Activated CD4-positive, alpha-beta T cell treated with anti-CD3 and anti-CD28 coated beads, Interleukin-2, amount 50 U/mL, for 16 hours (primary cell): Measurements from ENCODE around the gene GAB3.
A peak's percentile ranks its signal among the peaks of the same experiment; 100 is the strongest.
"Not testable (repeated sequence)": the region's sequence is repeated elsewhere in the genome, so short reads cannot be mapped to it uniquely, and the experiment has no call there.

Experiments used
- DNase-seq: peaks from one replicate; pipeline ENCODE4 v3.0.0-alpha.2; 2020

The GAB3 gene

DNA sequence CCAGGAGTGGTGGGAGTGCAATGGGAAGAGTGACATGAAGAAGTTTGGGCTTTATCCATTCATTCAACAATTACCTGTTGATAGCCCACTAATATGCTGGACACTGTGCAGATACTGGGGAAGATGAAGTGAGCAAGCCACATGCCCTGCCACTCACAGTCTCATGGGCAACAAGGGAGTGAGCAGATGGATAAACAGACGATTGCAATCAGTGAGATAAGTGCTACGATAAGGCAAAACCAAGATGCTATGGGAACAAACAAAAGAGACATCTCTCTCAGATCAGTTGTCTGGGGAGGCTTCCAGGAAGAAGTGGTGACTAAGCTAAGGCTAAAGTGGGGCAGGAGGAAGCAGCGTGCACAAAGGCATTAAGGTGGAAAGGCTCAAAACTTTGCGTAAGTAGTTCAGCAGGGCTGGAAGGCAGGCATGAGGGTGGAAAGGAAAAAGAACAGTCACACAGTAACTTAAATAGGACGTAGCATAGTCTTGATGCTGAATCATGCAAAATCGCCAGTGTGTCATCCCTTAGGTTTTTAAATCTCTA lies 31.7 kb downstream of the GAB3 start:
- DNase-seq, result peak; percentile 82

DNA sequence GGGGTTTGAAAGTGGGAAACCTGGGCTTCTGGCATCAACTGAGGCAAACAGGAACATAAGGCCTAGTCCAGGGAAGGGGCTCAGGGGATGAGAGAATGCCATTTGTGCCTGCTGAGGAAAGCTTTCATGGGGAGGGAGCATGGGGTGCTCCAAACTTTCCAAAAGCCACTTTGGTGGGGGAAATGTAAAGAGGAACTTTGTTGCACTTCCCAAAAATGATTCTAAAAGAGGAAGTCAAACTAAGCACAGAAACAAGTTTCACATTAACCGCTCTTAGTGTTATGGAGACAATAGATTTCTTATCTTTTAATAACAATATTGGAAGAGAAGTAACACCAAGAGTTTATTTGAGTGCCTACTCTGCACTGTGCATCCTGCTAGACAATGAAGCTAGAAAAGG lies 32.3 kb downstream of the GAB3 start:
- DNase-seq, result no peak

DNA sequence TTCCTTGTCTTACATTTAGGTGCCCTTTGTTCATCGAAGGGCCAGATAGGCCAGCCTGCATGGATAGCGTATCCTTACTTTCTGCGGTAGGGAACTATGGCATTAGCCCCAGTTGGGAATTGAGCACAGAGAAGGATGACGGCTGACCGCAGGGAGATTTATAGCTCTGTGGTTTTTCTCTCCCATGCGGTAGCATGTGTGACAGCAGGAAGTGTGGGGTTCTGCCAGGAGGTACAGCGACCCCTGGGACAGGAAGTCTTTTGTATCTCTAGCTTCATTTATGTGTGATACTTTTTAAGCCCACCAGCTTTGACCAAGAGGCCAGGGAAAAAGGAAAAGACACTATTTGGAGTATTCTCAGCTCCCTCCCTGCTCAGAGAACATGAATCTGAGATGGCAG lies 33.1 kb downstream of the GAB3 start:
- DNase-seq, result no peak

DNA sequence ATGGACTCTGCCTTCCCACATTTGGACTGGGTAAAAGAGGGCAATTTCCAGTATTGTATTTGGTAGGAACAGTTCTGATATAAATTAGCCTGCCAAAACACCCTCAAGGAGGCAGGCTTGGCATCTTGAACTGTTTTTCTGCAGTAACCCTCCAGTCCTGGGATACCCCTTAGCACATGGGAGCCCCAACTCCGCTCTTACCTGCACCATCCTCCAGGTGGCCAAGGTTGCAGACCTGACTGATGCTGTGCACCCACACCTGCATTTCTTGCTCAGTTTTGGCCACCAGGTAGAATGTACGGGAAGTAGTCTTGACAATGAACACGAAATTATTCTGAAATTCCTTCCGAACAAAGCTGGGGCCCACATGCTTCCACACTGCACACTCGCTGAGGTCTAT lies 35.1 kb downstream of the GAB3 start:
- no peak for DNase-seq

DNA sequence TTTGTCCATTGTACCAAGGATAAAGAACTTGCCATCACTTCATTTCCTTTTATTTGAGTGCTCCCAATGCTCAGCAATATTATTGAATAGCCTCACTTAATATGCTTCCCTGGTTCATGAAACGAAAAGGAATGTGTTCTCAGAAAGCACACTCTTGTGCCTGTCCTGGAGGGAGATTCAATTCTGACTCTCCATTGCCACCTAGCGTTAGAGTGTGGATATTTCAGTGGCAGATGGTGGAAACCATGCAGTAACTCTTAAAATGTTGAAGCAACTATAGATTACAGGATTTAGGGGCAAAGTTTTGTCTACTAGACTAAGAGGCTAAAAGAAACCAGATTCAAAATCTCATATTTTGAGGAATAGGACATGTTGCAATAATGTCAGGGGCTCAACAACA lies 36.0 kb downstream of the GAB3 start:
- peak; percentile 74 for DNase-seq

DNA sequence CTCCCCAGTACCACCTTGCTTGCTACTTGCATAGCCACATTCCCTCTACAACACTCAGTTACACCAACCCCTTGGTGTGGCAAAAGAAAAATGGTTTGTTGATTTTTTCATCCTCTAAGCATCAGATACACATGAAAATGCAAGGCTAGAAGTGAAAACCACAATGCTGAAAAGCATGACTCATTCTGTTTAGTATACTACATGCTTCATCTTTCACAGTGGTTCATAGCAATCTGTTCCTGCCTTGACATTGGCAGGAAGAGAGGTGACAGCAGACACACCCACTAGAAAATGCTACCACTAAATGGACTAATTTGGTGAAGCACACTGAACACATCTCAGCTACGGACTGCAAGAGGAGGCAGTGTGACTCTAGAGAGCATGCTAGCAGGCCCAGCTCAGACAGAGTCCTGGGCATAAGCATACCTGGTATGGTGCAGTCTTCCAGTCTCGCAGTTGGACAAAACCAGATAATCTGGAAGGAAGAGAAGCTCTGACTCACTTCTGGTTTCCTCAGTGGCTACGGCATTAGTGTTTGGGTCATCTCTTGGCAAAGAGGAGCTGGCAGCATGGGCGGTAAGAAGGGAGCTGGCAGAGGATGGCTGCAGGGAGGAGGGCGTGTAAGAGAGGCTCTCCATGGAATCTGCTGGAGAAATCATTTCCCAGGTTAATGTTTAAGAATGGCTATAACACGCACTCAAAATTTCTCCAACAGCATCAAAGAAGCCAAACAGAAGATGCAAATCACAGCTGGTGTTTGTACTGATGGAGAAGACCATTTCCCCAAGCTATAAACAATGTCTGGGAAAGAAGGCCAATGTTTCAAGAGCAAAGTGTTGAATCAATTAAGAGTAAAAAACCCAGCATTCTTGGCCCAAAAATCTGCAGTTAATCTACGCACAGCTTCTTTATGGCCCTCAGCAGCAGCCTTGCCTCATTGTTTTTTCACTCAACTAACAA lies 37.8 kb downstream of the GAB3 start:
- DNase-seq, result peak; percentile 84

DNA sequence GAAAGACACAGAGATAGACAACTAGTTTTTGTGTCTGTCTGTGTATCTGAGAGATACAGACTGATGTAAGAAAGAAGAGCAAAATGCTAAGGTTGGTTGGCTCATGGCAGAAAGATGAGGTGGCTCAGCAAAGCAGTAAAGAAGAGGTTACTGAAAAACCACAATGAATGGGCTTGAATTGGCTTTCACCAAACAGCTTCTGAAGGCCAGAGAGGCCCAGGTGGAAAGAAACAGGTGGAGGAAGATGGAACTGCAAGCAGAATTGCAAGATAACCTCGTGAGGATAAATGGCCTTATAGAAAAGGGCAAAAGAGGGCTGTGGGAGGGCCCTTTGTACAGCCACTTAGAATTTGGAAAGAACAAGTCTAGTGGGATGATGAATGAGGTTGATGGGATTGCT lies 39.6 kb downstream of the GAB3 start:
- DNase-seq, result no peak

DNA sequence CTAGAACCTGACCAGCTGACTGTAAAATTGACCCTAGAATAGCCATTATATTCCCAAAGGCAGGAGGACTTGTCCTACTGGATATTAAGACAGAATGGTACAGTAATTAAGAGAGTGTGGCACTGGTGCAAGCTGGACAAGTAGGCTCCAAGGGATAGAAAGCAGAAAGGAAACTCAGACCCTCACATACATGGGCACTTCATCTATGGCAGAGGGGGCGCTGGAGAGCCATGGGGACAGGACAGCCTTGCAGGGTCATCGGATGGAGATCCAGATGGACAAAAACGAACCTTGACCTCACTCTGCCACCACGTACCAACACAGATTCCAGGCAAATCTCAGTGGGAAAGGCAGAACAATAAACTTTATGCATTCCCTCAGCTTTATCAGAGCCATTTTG lies 40.6 kb downstream of the GAB3 start:
- no peak for DNase-seq

DNA sequence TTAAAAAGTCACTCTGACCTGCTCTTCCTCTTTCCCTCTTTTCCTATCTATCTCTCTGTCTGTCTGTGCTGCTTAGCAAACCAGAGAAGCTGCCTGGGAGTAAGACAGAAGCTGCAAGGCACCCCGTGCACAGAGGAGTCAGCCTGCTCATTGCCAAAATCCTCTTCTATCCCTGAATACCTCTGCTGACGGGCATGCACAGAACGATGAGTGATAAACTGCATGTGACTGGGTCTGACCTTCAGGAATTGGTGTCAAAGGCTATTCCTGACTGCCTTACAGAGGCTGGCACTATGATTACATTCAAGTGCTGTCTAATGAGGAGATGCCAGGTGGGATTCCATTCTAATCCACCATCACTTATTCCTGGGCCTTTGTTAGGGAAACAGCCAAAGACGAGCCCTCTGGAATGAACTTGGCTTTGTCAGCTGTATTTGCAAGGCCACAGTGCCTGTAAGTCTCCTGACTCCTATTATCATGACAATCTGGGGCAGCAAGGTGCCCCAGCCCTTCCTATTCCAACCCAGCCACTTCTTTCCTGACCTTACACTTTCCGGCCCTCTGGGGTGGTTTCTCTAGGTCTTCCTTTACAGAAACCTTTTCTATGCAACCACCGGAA lies 52.1 kb downstream of the GAB3 start:
- DNase-seq, result no peak

DNA sequence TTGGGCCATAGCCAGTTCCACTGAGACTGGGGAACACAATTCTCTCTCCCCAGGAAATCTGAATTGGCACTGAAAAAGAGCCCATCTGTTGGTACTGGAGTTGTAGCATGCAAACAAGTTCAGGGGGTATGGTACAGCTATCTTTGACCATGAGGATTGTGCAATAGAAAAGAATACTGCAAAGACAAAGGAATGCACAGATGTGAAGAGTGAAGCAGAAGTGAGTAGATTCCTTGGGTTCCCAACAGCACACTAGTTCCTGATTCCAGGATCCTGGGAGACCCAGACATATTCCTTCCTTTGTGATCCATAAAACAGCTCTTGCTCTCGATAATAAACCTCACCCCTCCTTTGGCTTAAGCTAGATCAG lies 54.2 kb downstream of the GAB3 start:
- DNase-seq, result no peak

DNA sequence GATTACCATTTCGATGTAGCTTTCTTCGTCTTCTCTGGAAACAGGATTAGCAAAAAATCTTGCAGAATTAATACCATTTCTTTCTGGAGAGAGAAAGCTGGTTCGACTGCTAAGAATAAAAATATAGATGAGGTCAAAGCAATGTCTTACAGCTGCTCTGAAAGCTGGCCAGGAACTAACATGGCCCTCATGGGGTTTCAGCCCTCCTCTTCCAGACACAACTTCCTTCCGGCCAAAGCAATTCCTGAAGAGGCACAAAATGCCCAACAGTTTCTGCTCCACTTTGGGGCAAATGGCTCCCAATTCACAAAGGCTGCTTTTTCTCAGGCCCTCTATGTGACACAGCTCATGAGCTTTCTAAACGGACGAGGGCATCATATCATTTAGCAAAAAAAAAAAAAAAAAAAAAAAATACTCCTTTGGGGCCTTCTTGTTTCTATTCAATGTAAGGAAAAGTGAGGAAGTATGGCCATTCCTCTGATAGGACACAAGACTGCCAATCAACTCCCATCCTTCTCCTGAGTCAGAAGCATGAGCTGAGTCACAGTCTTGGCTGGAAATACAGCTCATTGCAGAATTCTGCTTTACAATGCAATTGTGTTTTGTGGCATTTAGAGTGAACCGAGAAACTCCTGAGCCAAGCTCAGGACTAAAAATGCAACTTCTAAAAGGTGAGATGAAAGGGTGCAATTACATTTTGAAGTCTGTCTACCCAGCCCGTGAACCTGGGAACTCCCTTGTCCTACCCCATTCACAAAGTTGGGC lies 54.8 kb downstream of the GAB3 start:
- peak; percentile 30 for DNase-seq

DNA sequence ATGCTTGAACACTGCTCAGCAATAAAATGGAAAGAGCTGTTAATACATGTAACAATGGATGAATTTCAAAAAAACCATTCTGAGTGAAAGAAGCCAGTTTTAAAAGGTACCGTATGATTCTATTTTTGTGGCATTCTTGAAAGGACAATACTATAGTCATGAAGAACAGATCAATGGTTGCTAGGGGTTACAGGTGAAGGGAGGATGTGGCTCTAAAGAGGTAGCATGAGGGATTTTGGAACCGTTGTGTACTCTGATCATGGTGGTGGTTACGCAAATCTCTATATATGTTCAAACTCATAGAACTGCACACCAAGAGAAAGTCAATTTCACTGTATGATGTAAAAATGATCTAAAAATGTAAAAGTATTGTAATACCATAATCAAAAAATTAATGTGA lies 57.5 kb downstream of the GAB3 start:
- no peak for DNase-seq

DNA sequence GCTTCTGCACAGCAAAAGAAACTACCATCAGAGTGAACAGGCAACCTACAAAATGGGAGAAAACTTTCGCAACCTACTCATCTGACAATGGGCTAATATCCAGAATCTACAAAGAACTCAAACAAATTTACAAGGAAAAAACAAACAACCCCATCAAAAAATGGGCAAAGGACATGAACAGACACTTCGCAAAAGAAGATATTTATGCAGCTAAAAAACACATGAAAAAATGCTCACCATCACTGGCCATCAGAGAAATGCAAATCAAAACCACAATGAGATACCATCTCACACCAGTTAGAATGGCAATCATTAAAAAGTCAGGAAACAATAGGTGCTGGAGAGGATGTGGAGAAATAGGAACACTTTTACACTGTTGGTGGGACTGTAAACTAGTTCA lies 60.4 kb downstream of the GAB3 start:
- DNase-seq, result not testable (repeated sequence)

DNA sequence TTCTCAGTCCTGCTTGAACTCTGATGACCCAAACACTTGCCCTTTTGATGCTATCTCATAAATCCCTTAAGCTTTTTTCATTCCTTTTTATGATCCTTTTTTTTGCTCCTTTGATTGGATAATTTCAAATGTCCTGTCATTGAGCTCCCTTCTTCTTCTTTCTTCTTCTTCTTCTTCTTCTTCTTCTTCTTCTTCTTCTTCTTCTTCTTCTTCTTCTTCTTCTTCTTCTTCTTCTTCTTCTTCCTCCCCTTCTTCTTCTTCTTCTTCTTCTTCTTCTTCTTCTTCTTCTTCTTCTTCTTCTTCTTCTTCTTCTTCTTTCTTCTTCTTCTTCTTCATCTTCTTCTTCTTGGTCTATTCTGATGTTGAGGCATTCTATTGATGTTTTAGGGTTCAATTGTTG lies 78.8 kb downstream of the GAB3 start:
- DNase-seq, result not testable (repeated sequence)

DNA sequence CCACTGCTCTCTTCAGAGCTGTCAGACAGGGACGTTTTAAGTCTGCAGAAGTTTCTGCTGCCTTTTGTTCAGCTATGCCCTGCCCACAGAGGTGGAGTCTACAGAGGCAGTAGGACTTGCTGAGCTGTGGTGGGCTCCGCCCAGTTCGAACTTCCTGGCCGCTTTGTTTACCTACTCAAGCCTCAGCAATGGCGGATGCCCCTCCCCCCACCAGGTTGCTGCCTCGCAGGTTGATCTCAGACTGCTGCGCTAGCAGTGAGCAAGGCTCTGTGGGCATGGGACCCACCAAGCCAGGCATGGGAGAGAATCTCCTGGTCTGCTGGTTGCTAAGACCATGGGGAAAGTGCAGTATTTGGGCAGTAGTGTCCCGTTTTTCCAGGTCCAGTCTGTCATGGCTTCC lies 80.0 kb downstream of the GAB3 start:
- DNase-seq, result not testable (repeated sequence)

DNA sequence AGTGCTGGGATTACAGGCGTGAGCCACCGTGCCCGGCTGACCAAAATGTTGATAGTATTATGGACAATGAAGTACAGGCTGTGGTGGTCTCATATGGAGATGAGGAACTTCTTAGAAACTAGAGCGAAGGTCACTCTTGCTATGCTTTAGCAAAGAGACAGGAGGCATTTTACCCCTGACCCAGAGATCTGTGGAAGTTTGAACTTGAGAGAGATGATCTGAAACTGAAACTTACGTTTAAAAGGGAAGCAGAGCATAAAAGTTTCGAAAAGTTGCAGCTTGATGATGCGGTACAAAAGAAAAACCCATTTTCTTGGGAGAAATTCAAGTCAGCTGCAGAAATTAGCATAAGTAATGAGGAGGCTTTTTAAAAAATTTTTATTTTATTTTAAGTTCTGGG lies 89.0 kb downstream of the GAB3 start:
- no peak for DNase-seq

DNA sequence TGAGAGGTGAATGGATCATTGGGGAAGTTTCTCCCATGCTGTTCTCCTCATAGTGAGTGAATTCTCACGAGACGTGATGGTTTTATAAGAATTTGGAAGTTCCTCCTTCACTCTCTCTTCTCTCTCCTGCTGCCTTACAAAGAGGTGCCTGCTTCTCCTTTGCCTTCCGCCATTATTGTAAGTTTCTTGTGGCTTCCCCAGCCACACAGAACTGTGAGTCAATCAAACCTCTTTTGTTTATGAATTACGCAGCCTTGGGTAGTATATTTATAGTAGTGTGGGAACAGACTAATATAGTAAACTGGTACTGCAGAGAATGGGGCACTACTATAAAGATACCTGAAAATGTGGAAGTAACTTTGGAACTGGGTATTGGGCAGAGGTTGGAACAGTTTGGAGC lies 89.7 kb downstream of the GAB3 start:
- no peak for DNase-seq

DNA sequence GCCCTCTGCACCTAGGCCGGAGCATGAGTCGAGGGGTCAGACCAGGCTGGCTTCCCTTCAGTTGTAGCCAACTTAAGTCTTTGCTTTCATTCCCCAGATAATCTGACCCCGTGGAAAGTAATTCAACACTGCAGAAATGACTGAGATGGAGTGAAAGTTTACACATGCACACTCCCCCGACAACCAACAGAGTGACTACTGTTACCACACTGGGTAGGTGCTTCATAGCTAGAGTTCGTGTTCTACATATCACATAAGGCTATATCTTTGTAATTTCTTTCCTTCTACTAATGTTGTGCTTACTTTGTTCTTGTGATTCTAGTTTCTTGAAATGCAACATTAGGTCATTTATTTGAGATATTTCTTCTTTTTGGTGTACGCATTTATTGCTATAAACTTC lies 90.3 kb downstream of the GAB3 start:
- no peak for DNase-seq

DNA sequence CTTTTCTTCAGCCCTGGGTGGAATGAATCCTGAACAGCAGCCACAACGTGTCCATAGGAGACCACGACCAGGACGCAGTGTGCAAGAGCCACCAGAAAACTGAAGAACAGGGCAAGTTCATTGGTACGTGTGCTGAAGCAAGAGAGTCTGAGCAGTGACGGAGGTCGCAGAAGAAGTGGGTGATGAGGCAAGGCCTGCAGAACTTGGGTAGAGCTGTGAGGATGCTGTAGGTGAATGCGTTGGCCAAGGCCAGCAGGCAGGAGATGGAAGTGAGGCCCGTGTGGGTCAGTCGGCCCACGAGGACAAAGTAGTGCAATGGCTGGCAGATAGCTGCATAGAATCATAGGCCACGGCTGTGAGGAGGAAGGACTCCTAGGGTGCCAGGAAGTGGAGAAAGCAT lies 91.9 kb downstream of the GAB3 start:
- no peak for DNase-seq

DNA sequence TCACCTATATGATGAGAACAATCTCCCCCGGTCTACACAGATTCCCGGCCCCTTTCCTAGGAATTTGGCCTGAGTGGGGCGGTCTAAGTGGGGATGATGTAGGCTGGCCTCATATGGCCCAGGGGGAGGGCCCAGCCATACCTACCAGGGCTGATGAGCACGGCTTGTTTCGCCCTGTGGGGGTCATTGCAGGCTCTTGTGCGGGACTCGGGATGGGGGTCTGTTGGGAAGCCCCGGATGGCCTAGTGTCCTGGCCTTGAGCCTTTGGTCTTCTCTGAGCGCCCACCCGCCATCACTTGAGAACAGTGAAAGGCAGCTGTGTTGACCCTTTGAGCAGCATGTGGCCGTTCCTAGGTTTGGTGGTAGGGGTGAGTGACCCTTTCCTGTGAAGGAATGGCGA lies 92.7 kb downstream of the GAB3 start:
- no peak for DNase-seq

DNA sequence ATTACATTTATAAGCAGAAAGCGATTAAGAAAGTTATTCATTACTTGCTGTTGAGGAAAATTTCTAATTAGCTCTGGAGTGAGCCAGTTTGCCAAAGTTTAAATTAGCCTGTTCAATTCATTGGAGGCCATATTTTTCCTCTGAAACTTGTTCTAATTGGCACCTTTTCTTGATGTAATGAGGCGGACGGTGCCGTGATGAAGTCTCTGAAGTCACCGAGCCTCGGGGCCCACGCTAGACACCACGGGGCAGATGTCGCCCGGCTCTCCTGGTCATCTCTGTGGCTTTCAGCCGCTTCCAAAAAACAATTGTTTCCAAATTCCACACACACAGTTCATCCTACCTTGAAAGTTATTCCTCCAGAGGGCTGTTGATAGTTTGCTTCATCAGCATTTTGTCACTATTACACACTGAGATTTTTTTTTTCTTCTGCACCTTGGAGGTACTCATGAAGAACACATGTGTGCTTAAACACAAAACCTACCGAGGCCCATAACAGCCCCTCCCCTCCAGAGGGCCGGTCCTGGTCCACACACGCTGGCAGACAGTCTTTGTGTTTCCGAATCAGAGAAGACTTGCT lies 93.6 kb downstream of the GAB3 start:
- no peak for DNase-seq

DNA sequence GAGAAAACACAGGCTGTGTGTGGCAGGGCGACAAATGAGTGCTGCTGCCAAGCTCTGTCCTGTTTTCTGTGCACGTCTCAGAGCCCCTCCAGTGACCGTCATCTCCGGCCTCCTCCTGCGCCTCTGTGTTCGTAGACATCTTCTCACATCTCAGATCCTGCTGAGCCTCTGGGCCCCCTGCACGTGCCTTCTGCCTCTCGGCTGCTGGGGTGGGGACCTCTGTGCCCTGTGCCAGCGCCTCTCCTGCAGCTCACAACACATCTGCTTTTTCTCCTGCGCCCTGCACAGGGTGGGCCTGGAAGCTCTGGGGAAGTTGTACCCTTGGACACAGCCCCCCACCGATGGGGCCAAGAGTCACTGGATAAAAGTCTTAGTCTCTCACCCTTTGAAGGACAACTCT lies 95.1 kb downstream of the GAB3 start:
- DNase-seq, result no peak

DNA sequence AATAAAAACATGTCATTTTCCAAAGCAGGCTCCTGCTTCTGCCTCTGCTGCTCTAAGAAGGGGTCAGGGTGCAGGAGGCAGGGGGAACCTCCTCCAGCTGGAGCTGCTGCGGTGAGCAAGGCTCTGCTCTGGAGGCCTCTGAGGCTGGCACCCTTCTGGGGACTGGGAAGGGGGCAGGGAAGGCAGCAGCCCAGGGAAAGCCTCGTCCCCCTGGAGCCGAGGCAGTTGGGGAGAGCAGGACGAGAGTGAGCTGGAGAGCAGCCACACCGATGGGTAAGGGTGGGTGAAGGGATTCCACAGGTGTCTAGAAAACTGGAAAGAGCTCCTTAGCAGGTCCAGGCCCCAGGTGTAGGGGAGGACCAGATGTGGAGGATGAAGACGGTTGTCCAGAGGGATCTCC lies 95.5 kb downstream of the GAB3 start:
- no peak for DNase-seq
